OCI-LY1 (cell line): Measurements from ENCODE around the gene PDE2A.

ENCODE experiments used
- H2AFZ ChIP-seq: fragments of 200-600 bp; sonication (generic), shearing (Covaris generic); 2 replicates; pipeline ENCODE4 v1.6.0; 2014; ENCODE audit warnings: antibody characterized with exemption, mild to moderate bottlenecking, low read length
- H3F3A ChIP-seq: fragments of 200-600 bp; sonication (generic), shearing (Covaris generic); 2 replicates; pipeline ENCODE4 v1.6.0; 2014; ENCODE audit warnings: mild to moderate bottlenecking, antibody characterized with exemption, low read length, moderate library complexity; ENCODE audit not compliant: insufficient read depth
- H3K27ac ChIP-seq: fragments of 200-600 bp; sonication (generic); 2 replicates; pipeline ENCODE4 v1.5.1; 2014; ENCODE audit warnings: low read length, mixed run types, mild to moderate bottlenecking, low read depth; ENCODE audit not compliant: poor library complexity, severe bottlenecking
- H3K27me3 ChIP-seq: fragments of 200-600 bp; sonication (generic); 2 replicates; pipeline ENCODE4 v1.6.0; 2014; ENCODE audit warnings: antibody characterized with exemption, mild to moderate bottlenecking, low read length, moderate library complexity; ENCODE audit not compliant: insufficient read depth
- H3K36me3 ChIP-seq: fragments of 200-600 bp; sonication (generic); 2 replicates; pipeline ENCODE4 v1.6.1; 2014; ENCODE audit warnings: mild to moderate bottlenecking, antibody characterized with exemption, low read length, moderate library complexity, mixed read lengths; ENCODE audit not compliant: insufficient read depth
- H3K4me1 ChIP-seq: fragments of 200-600 bp; sonication (generic); 2 replicates; pipeline ENCODE4 v1.5.1; 2014; ENCODE audit warnings: mild to moderate bottlenecking, low read length, moderate library complexity; ENCODE audit not compliant: insufficient read depth, severe bottlenecking
- H3K4me2 ChIP-seq: fragments of 200-600 bp; sonication (generic), shearing (Covaris generic); 2 replicates; pipeline ENCODE4 v1.6.1; 2014; ENCODE audit warnings: low read length
- H3K4me3 ChIP-seq: fragments of 200-600 bp; sonication (generic); 2 replicates; pipeline ENCODE4 v1.5.1; 2014; ENCODE audit warnings: low read length, low read depth, mild to moderate bottlenecking, mixed read lengths; ENCODE audit not compliant: poor library complexity, severe bottlenecking
- H3K79me2 ChIP-seq: fragments of 200-600 bp; shearing (Covaris generic); 2 replicates; pipeline ENCODE4 v1.6.1; 2016; ENCODE audit warnings: mixed run types, low read length, mixed read lengths; ENCODE audit not compliant: insufficient read depth
- H3K9ac ChIP-seq: fragments of 200-600 bp; sonication (generic), shearing (Covaris generic); 2 replicates; pipeline ENCODE4 v1.6.1; 2014; ENCODE audit warnings: mild to moderate bottlenecking, low read length, mixed read lengths
- H3K9me2 ChIP-seq: fragments of 200-600 bp; sonication (generic), shearing (Covaris generic); 2 replicates; pipeline ENCODE4 v1.6.1; 2014; ENCODE audit warnings: low read depth, mild to moderate bottlenecking, low read length, mixed read lengths
- H3K9me3 ChIP-seq: fragments of 200-600 bp; shearing (Covaris generic); 2 replicates; pipeline ENCODE4 v1.6.1; 2014; ENCODE audit warnings: low read length, mixed read lengths
- H4K20me1 ChIP-seq: fragments of 200-600 bp; sonication (generic), shearing (Covaris generic); 2 replicates; pipeline ENCODE4 v1.6.0; 2016; ENCODE audit warnings: mild to moderate bottlenecking, low read length; ENCODE audit not compliant: insufficient read depth
- CTCF ChIP-seq: fragments of 200-600 bp; sonication (generic), shearing (Covaris generic); IDR thresholded peaks from 2 replicates; pipeline ENCODE4 v1.5.1; 2017; ENCODE audit warnings: mild to moderate bottlenecking, antibody characterized with exemption, low read length, moderate library complexity, mixed read lengths
- EZH2 ChIP-seq: fragments of 200-600 bp; sonication (generic), shearing (Covaris generic); IDR thresholded peaks from 2 replicates; pipeline ENCODE4 v1.8.0; 2017; ENCODE audit warnings: borderline replicate concordance, mixed run types, mild to moderate bottlenecking, antibody characterized with exemption, low read length, moderate library complexity, mixed read lengths

The PDE2A gene

GRCh38 chr11:72599325-72600117 lies 74.7 kb downstream of the PDE2A start:
- Histone ChIP-seq H3K9me2 (no peaks in the 10 kb centered on the region), H3K4me3 (no peak overlapping the region), H3K27me3 (peaks cover 13% of the 10 kb centered on the region; the same call in 1 of the 2 replicates), H3K79me2 (no peaks in the 10 kb centered on the region), H3K36me3 (no peaks in the 10 kb centered on the region), H3K9me3 (no peaks in the 10 kb centered on the region), H3F3A (no peaks in the 10 kb centered on the region), H3K9ac (no peak overlapping the region), H3K4me2 (no peak overlapping the region), H3K27ac (no peak overlapping the region), H4K20me1 (no peaks in the 10 kb centered on the region), H2AFZ (no peak overlapping the region), H3K4me1 (no peaks in the 10 kb centered on the region)
- TF ChIP-seq CTCF (no peak), EZH2 (no peak)

GRCh38 chr11:72598906-72599305 lies 75.3 kb downstream of the PDE2A start:
- no peak overlapping the region for H3K4me2 ChIP-seq
- H4K20me1 ChIP-seq: no peaks in the 10 kb centered on the region
- no peak overlapping the region for H3K9ac ChIP-seq
- TF ChIP-seq CTCF (no peak), EZH2 (no peak)
- no peaks in the 10 kb centered on the region for H3F3A ChIP-seq
- no peaks in the 10 kb centered on the region for H3K9me2 ChIP-seq
- no peaks in the 10 kb centered on the region for H3K79me2 ChIP-seq
- H3K27me3 ChIP-seq: peaks cover 9% of the 10 kb centered on the region; the same call in 1 of the 2 replicates
- H3K4me1 ChIP-seq: no peaks in the 10 kb centered on the region
- H3K9me3 ChIP-seq: no peaks in the 10 kb centered on the region
- no peaks in the 10 kb centered on the region for H3K36me3 ChIP-seq
- no peak overlapping the region for H3K4me3 ChIP-seq
- H2AFZ ChIP-seq: no peak overlapping the region
- H3K27ac ChIP-seq: no peak overlapping the region

- H3K79me2 ChIP-seq: no peaks in the 10 kb centered on the region
- H3K4me1 ChIP-seq: no peaks in the 10 kb centered on the region
- H3K27ac ChIP-seq: no peak overlapping the region
- H3K36me3 ChIP-seq: no peaks in the 10 kb centered on the region
- H3K4me3 ChIP-seq: no peak overlapping the region
- TF ChIP-seq EZH2 (no peak), CTCF (no peak)
- H3K4me2 ChIP-seq: no peak overlapping the region
- no peaks in the 10 kb centered on the region for H3K9me3 ChIP-seq
- H3K27me3 ChIP-seq: peaks cover 6% of the 10 kb centered on the region; the same call in 1 of the 2 replicates
- H3K9ac ChIP-seq: no peak overlapping the region
- H4K20me1 ChIP-seq: no peaks in the 10 kb centered on the region
- no peaks in the 10 kb centered on the region for H3F3A ChIP-seq
- no peak overlapping the region for H2AFZ ChIP-seq
- no peaks in the 10 kb centered on the region for H3K9me2 ChIP-seq
Observed at GRCh38 chr11:72598466-72598865, 75.8 kb downstream of the PDE2A start.
